Natural killer cell (primary cell): ENCODE results near the gene ACO2. TPM values are rescaled to one million over a fixed set of nuclear protein-coding genes. Genes with fewer than 3 reads are reported as not detected.

ENCODE experiments used
- ATAC-seq, 3 donors: fragments of 150-1000 bp in 2 of 3; fragments of 200-7000 bp in 1 of 3; cut with Tn5 transposase; 1 replicate in 1 of 3; 2 replicates in 2 of 3; pipeline ENCODE4 v1.10.0; 2021; ENCODE audit warnings: mild to moderate bottlenecking in 2 of 3, moderate library complexity in 2 of 3
- DNase-seq, 2 donors: peaks; one replicate each; pipeline versions ENCODE4 v3.0.0 to v3.0.0-alpha.2; 2013 to 2021; ENCODE audit warnings: mixed read lengths in 1 of 2
- H3K27ac ChIP-seq: one replicate; pipeline ENCODE4 v1.5.1; 2013; ENCODE audit warnings: mild to moderate bottlenecking, low read length
- H3K27me3 ChIP-seq: one replicate; pipeline ENCODE4 v1.6.1; 2013; ENCODE audit warnings: low read length; ENCODE audit not compliant: control insufficient read depth, insufficient read depth
- H3K36me3 ChIP-seq: one replicate; pipeline ENCODE4 v1.6.1; 2013; ENCODE audit warnings: low read length; ENCODE audit not compliant: control insufficient read depth, insufficient read depth
- H3K4me1 ChIP-seq: one replicate; pipeline ENCODE4 v1.6.1; 2013; ENCODE audit warnings: low read length; ENCODE audit not compliant: control insufficient read depth, insufficient read depth
- H3K4me3 ChIP-seq: one replicate; pipeline ENCODE4 v1.5.1; 2013; ENCODE audit warnings: low read length
- H3K9me3 ChIP-seq: one replicate; pipeline ENCODE4 v1.6.1; 2013; ENCODE audit warnings: low read length; ENCODE audit not compliant: control insufficient read depth, insufficient read depth
- H3K27ac Mint-ChIP-seq, 2 donors: one replicate each; pipeline ENCODE4 v1.8.0; 2022; ENCODE audit warnings: mild to moderate bottlenecking in 2 of 2, mixed read lengths in 2 of 2, moderate library complexity in 1 of 2
- H3K27me3 Mint-ChIP-seq, 2 donors: one replicate each; pipeline ENCODE4 v1.8.0; 2022; ENCODE audit warnings: low read depth in 2 of 2, mixed read lengths in 2 of 2
- H3K36me3 Mint-ChIP-seq: one replicate; pipeline ENCODE4 v1.8.0; 2022; ENCODE audit warnings: mixed read lengths
- H3K4me1 Mint-ChIP-seq, 2 donors: one replicate each; pipeline ENCODE4 v1.8.0; 2022; ENCODE audit warnings: mixed read lengths in 2 of 2
- H3K4me3 Mint-ChIP-seq: one replicate; pipeline ENCODE4 v1.8.0; 2022; ENCODE audit warnings: mild to moderate bottlenecking, moderate library complexity, mixed read lengths
- H3K9me3 Mint-ChIP-seq, 2 donors: one replicate each; pipeline ENCODE4 v1.8.0; 2022; ENCODE audit warnings: mixed read lengths in 2 of 2
- WGBS: methylation state at CpG from one replicate; pipeline ENCODE4 v1.1.7; 2013; ENCODE audit warnings: missing lambda C conversion rate; ENCODE audit not compliant: insufficient coverage; 5-methylcytosine and 5-hydroxymethylcytosine counted together
- intact Hi-C: fragments of 100-400 bp; cut with micrococcal nuclease; formaldehyde crosslinking; loops from one replicate; pipeline ENCODE4 v1.14.2; 2022
- total RNA-seq, 4 donors: library from RNA; stranded (reverse); fragments of 120-200 nt in 1 of 4; gene quantifications; one replicate each; pipeline versions ENCODE4 v1.2.3 to v1.2.4, GENCODE V29; 2013 to 2022
- TF ChIP-seq, protein P1 (sequence below): fragments of 200-600 bp; IDR thresholded peaks from one replicate; pipeline ENCODE4 v1.8.0; 2022; ENCODE audit warnings: antibody characterized with exemption

Gene ACO2
- total RNA-seq, 3 donors from 2014 or later (not counting 1 experiment from before 2014, with no cell fraction given) = 77.9 to 99.8 (median 89.5) TPM

DNA sequence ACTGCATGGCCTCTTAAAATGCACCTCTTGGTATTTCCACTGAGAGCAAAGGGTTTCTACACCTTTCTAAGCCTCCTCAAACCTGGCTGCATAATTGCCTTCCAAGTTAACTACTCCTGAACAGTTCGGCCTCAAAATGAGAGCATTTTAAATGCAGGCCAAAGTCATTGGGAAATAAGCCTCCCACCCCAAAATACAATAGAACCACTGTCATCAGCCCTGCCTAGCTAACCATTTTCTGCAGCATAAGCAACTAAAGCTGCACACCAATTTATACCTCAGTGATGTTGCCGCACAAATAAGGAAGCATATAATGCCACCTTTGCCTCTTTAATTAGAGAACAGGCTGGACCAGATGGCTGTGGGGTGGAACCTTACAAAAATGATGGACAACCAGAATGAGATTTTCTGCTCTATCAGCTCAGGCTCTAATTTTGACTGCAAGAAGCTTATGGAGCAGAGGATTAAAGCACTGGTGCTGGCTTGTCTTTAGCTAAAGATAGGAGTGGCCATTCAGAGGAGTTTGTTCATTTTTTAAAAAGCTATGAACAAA lies 26.6 kb upstream of the ACO2 start:
- no peaks in the 10 kb centered on the region for H3K9me3 ChIP-seq
- WGBS = 95% methylated on average over 2 of the region's 2 CpGs
- peaks cover 8% of the 10 kb centered on the region for H3K36me3 ChIP-seq
- Mint-ChIP-seq H3K4me3 (peak overlapping the region; percentile 76), H3K27me3 (no peaks in the 10 kb centered on the region), H3K4me1 (peaks cover 25 to 43% of the 10 kb centered on the region in 2 donors), H3K9me3 (no peaks in the 10 kb centered on the region), H3K36me3 (no peaks in the 10 kb centered on the region), H3K27ac (peak overlapping the region; percentile 36 to 69)
- H3K27me3 ChIP-seq = no peaks in the 10 kb centered on the region
- intact Hi-C loops = no loop called here
- DNase-seq = no peak
- H3K27ac ChIP-seq = no peak overlapping the region
- H3K4me3 ChIP-seq = no peak overlapping the region
- TF ChIP-seq, protein P1, sequence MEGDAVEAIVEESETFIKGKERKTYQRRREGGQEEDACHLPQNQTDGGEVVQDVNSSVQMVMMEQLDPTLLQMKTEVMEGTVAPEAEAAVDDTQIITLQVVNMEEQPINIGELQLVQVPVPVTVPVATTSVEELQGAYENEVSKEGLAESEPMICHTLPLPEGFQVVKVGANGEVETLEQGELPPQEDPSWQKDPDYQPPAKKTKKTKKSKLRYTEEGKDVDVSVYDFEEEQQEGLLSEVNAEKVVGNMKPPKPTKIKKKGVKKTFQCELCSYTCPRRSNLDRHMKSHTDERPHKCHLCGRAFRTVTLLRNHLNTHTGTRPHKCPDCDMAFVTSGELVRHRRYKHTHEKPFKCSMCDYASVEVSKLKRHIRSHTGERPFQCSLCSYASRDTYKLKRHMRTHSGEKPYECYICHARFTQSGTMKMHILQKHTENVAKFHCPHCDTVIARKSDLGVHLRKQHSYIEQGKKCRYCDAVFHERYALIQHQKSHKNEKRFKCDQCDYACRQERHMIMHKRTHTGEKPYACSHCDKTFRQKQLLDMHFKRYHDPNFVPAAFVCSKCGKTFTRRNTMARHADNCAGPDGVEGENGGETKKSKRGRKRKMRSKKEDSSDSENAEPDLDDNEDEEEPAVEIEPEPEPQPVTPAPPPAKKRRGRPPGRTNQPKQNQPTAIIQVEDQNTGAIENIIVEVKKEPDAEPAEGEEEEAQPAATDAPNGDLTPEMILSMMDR = no peak
- peaks cover 29% of the 10 kb centered on the region for H3K4me1 ChIP-seq
- ATAC-seq = no peak

DNA sequence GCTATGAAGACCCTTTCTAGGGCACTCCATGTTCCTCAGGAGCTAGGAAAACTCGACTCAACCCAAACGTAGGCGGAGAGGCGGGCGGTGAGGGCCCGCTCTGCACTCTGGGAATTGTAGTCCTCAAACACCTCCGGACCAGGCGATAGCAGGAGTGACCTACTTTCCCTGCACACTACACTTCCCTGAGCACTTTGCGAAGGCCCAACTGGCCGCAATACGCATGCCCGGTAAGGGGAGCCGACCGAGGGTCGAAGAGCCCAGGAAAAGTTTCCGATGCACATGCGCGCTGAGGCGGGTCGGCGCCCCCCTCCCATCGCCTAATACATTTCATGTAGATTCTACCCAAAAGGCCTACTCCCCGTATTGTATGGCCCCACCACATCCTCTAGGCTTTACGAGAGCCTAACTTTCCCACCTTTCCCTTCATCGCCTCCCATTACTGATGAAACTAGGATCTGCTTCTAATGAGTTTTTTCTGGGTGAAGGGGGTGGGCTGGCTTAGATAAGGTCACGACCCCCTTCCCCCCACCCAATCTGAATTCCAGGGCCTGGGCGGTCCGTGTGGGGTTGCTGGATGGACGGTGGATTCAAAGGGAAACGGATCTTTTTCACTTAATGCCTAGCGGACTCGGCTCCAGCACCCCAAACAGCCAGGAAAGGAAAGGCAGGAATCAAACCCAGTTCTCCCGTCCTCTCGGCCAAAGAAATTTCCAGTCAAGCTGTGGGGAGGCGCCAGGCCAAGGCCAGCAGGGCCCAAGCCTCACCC lies 24.4 kb upstream of the ACO2 start:
- Mint-ChIP-seq H3K9me3 (no peaks in the 10 kb centered on the region), H3K4me1 (peaks cover 35 to 54% of the 10 kb centered on the region in 2 donors), H3K36me3 (no peaks in the 10 kb centered on the region), H3K27ac (peak overlapping the region; percentile 93 to 99), H3K4me3 (peak overlapping the region; percentile 93), H3K27me3 (no peaks in the 10 kb centered on the region)
- WGBS = under 1% methylated on average over 33 of the region's 35 CpGs
- peaks cover 2% of the 10 kb centered on the region for H3K36me3 ChIP-seq
- ATAC-seq (peak; percentile 34 to 56 (median 55)), DNase-seq (peak; percentile 60 to 91)
- intact Hi-C loops = loop anchor here (1.0 kb wide), 1 partner anchor 158 kb away; the partner anchor contains the start of gene RANGAP1
- H3K4me3 ChIP-seq = peak overlapping the region; percentile 91
- no peaks in the 10 kb centered on the region for H3K27me3 ChIP-seq
- TF ChIP-seq, protein P1 = no peak
- no peaks in the 10 kb centered on the region for H3K9me3 ChIP-seq
- peaks cover 31% of the 10 kb centered on the region for H3K4me1 ChIP-seq
- peak overlapping the region; percentile 100 for H3K27ac ChIP-seq

GRCh38 chr22:41445129-41446056 lies 23.5 kb upstream of the ACO2 start:
- Mint-ChIP-seq H3K4me3 (peak overlapping the region; percentile 93), H3K27ac (peak overlapping the region; percentile 93 to 99), H3K4me1 (peaks cover 35 to 54% of the 10 kb centered on the region in 2 donors), H3K36me3 (no peaks in the 10 kb centered on the region), H3K9me3 (no peaks in the 10 kb centered on the region), H3K27me3 (no peaks in the 10 kb centered on the region)
- ATAC-seq (no peak), DNase-seq (peak in 1 of 2 donors; percentile 65)
- Histone ChIP-seq H3K36me3 (no peaks in the 10 kb centered on the region), H3K4me1 (peaks cover 31% of the 10 kb centered on the region), H3K27ac (peak overlapping the region; percentile 100), H3K4me3 (peak overlapping the region; percentile 91), H3K27me3 (no peaks in the 10 kb centered on the region), H3K9me3 (no peaks in the 10 kb centered on the region)
- TF ChIP-seq, protein P1 = no peak
- intact Hi-C loops = loop anchor here (2.0 kb wide), 1 partner anchor 41 kb away; no protein-coding TSS in a partner anchor
- WGBS = 0% methylated on average over 19 of the region's 22 CpGs
